ENCODE results near the gene BEAN1. TPM values are rescaled to one million over a fixed set of nuclear protein-coding genes. Genes with fewer than 3 reads are reported as not detected.

The BEAN1 gene
- total and polyA plus RNA-seq, 7 donors, result 0.01 to 0.08 TPM; not detected in 5

DNA sequence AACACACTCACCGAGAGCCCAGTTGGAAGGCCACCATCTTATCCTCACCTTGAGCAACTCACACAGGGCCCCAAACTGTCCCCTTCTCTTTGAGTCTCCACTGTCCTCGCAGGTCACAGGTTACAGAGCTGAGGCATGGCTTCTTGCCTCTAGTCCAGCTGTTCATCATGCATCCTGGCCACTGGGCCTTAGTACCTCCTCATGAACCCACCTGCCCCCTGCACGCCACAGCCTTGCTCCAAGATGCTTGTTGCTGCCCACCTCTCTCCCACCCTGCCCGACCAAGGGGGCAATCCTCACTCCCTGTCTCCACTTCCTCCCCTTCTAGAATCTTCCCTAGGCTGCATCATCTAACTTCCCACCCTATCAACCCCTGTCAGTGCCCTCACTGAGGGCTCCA lies 43.5 kb upstream of the BEAN1 start:
- Histone ChIP-seq H3K4me3 (no peak overlapping the region), H3K27me3 (ENCODE audit: insufficient read depth in 3 of 3, low read length in 2 of 3) (peaks cover 0 to 2% (median 0%) of the 10 kb centered on the region in 3 donors), H3K9me3 (no peaks in the 10 kb centered on the region), H3K27ac (peak overlapping the region; percentile 61), H3K36me3 (ENCODE audit: insufficient read depth in 1 of 2, low read depth in 1 of 2) (peaks cover 0 to 2% of the 10 kb centered on the region in 2 donors), H3K4me1 (no peaks in the 10 kb centered on the region)
- no peak for TF ChIP-seq CTCF (IDR thresholded peaks at IDR 0.05)
- ATAC-seq (no peak), DNase-seq (no peak)
- 75 to 89% (median 79%) methylated on average over 4 of the region's 4 CpGs for WGBS, 3 donors
- intact Hi-C loops (cut with DNase I), result no loop called here

DNA sequence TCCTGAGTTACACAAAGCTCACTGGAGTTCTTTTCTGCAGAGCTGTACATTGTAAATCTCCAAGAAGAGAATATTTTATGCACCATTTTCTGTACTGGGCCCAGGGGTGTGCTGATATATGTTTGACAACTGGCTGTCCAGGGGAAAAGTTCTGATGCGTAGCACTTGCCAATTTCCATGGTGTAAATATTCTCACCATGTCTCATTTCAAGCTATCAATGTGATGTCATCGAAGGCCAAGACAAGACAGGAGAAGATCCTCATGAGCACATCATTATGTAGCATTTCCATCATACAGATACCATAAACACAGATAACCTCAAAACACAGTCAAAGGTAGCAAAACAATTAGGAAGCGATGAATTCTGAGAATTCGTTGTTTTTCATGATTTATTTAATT lies 41.7 kb upstream of the BEAN1 start:
- Histone ChIP-seq H3K4me3 (no peak overlapping the region), H3K36me3 (ENCODE audit: insufficient read depth in 1 of 2, low read depth in 1 of 2) (peaks cover 0 to 8% of the 10 kb centered on the region in 2 donors), H3K4me1 (no peaks in the 10 kb centered on the region), H3K27me3 (ENCODE audit: insufficient read depth in 3 of 3, low read length in 2 of 3) (peaks cover 0 to 2% (median 0%) of the 10 kb centered on the region in 3 donors), H3K27ac (no peak overlapping the region), H3K9me3 (no peaks in the 10 kb centered on the region)
- DNase-seq (no peak), ATAC-seq (no peak)
- intact Hi-C loops (cut with DNase I), result no loop called here
- WGBS, 3 donors, result 83 to 93% (median 90%) methylated on average over 4 of the region's 4 CpGs
- no peak for TF ChIP-seq CTCF (IDR thresholded peaks at IDR 0.05)

- no peaks in the 10 kb centered on the region for H3K4me1 ChIP-seq
- 78 to 83% (median 79%) methylated on average over 20 of the region's 20 CpGs for WGBS, 3 donors
These were observed 40.2 kb upstream of the BEAN1 start for GRCh38 chr16:66386629-66387622.

DNA sequence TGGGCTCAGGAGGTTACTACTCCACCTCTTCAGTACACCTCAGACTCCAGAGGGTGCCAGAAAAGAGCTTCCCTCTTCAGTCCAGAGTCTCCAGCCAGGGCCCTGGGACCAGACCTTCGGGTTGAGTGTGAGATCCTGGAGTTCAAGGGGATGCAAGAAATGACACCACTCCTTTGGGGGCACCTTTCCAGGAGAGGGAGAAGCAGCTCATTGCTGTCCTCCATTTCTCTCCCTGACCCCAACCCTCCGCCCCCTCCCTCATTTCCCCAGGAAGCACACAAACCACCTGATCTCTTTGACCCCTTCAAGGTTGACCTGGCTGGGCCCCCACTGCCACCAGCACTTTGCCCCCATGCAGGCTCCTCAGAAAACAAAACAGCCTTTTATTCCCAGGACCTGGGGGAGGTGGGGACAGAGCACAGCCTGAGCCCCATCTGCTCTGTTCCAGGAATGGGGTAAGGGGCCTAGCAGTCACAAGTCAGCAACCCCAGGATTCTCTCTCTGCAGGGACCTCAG lies 39.2 kb upstream of the BEAN1 start:
- Histone ChIP-seq H3K4me1 (no peaks in the 10 kb centered on the region), H3K4me3 (no peak overlapping the region), H3K27ac (no peak overlapping the region), H3K9me3 (no peaks in the 10 kb centered on the region), H3K36me3 (ENCODE audit: insufficient read depth in 1 of 2, low read depth in 1 of 2) (peaks cover 0 to 8% of the 10 kb centered on the region in 2 donors), H3K27me3 (ENCODE audit: insufficient read depth in 3 of 3, low read length in 2 of 3) (peaks cover 0 to 2% (median 0%) of the 10 kb centered on the region in 3 donors)
- no peak for DNase-seq
- no peak for TF ChIP-seq CTCF (IDR thresholded peaks at IDR 0.05)
- 47 to 81% (median 75%) methylated on average over 2 of the region's 2 CpGs for WGBS, 3 donors
- intact Hi-C loops (cut with DNase I), result no loop called here
- no peak for ATAC-seq

More at GRCh38 chr16:66386629-66387622, 40.2 kb upstream of the BEAN1 start:
- DNase-seq, result no peak
- no peak for ATAC-seq
- no peak for TF ChIP-seq CTCF (IDR thresholded peaks at IDR 0.05)
- H3K4me3 ChIP-seq, result no peak overlapping the region
- H3K9me3 ChIP-seq, result no peaks in the 10 kb centered on the region
- intact Hi-C loops (cut with DNase I), result no loop called here
- H3K27ac ChIP-seq, result no peak overlapping the region
- peaks cover 0 to 8% of the 10 kb centered on the region in 2 donors for H3K36me3 ChIP-seq (ENCODE audit: insufficient read depth in 1 of 2, low read depth in 1 of 2)
- peaks cover 0 to 2% (median 0%) of the 10 kb centered on the region in 3 donors for H3K27me3 ChIP-seq (ENCODE audit: insufficient read depth in 3 of 3, low read length in 2 of 3)
